SK-N-SH (cell line): ENCODE results near the gene ZNF747. TPM values are rescaled to one million over a fixed set of nuclear protein-coding genes. Genes with fewer than 3 reads are reported as not detected.

Source experiments
- CHD2 ChIP-seq: fragments of 150-350 bp; IDR thresholded peaks from 2 replicates; pipeline ENCODE4 v1.6.1; 2018; ENCODE audit warnings: low read length; ENCODE audit not compliant: partially characterized antibody
- GATA2 ChIP-seq: sonication (generic); formaldehyde crosslinking; IDR thresholded peaks from 2 replicates; pipeline ENCODE4 v1.5.0; 2020; ENCODE audit warnings: mild to moderate bottlenecking, missing genetic modification reagents
- JUND ChIP-seq: IDR thresholded peaks from 2 replicates; pipeline ENCODE4 v1.4.0; 2012
- MEF2A ChIP-seq: IDR thresholded peaks from 2 replicates; pipeline ENCODE4 v1.4.0; 2012; ENCODE audit warnings: low read depth, borderline replicate concordance
- RFX5 ChIP-seq: IDR thresholded peaks from 2 replicates; pipeline ENCODE4 v1.6.1; 2012; ENCODE audit warnings: mild to moderate bottlenecking, improper control_type of control experiment, low read length
- SMC3 ChIP-seq: IDR thresholded peaks from 2 replicates; pipeline ENCODE4 v1.6.1; 2012; ENCODE audit warnings: low read depth, low read length, improper control_type of control experiment
- TCF12 ChIP-seq: IDR thresholded peaks from 2 replicates; pipeline ENCODE4 v1.4.0; 2012
- YY1 ChIP-seq: IDR thresholded peaks from 2 replicates; pipeline ENCODE4 v1.4.0; 2012; ENCODE audit warnings: low read depth, mild to moderate bottlenecking
- polyA plus RNA-seq, 3 experiments: library from polyadenylated mRNA; depleted of rRNA; stranded (reverse); fragments of >200 nt; gene quantifications; 2 replicates each; pipeline ENCODE4 v1.2.3, GENCODE V29; 2012
- TF ChIP-seq, protein P1 (sequence below): IDR thresholded peaks from 2 replicates; pipeline ENCODE4; 2012
- TF ChIP-seq, protein P2 (sequence below): IDR thresholded peaks from 2 replicates; pipeline ENCODE4 v1.6.1; 2012; ENCODE audit warnings: mild to moderate bottlenecking, low read depth, low read length, moderate library complexity
- TF ChIP-seq, protein P3 (sequence below): fragments of 200-600 bp; sonication (generic); IDR thresholded peaks from 2 replicates; pipeline ENCODE4 v1.6.1; 2017; ENCODE audit warnings: antibody characterized with exemption, mild to moderate bottlenecking, moderate library complexity

Gene ZNF747
- polyA plus RNA-seq, 1 of the 3 experiments (the other 2 are of a cell fraction) = 5.8 TPM

DNA sequence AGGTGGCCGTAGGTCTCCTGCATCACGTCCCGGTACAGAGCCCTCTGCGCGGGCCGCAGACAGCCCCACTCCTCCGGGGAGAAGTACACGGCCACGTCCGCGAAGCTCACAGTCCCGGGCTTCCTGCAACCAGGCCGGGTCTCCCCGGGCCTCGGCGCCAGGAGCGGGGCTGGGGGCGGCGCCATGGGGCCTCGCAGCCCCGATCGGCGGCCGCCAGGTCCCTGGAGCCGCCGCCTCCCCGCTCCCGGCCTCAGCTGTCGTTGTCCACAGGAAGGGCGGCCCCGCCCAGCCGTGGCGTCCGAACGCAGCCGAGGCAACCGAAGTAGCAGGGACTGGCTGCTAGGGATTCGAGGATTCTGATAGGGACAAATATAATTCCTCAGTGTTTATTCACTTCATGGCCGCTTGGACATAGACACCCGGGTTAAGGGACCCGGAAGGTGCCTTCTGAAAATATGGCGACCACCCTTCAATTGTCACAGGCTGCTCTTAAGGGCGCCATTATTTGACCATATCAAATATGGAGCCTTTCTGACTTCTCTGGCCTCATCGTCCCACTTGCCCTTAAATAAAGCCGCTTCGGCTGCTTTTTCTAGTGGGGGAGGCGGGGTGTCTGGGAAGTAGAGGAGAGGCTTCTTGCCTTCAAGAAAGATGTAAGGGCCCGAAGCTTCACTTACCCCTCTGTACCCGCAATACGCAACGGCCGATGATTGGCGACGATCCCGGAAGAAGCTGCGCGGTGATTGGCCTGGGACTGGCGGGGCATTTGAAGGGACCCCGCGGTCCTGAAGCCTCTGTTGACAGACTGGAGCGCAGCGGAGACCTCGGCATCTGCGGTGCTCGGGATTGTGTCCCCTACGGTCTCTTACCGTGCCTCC is 37.0 kb upstream of the ZNF747 start, which contains the start of gene ZNF688 (continued):
- TF ChIP-seq, protein P1, sequence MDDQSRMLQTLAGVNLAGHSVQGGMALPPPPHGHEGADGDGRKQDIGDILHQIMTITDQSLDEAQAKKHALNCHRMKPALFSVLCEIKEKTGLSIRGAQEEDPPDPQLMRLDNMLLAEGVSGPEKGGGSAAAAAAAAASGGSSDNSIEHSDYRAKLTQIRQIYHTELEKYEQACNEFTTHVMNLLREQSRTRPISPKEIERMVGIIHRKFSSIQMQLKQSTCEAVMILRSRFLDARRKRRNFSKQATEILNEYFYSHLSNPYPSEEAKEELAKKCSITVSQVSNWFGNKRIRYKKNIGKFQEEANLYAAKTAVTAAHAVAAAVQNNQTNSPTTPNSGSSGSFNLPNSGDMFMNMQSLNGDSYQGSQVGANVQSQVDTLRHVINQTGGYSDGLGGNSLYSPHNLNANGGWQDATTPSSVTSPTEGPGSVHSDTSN = no peak
- TF ChIP-seq SMC3 = 0 out of 2 replicates have a peak, but pooled peaks have one; percentile 12
- TF ChIP-seq YY1 = peak; percentile 99
- no peak for TF ChIP-seq TCF12
- TF ChIP-seq RFX5 = 0 out of 2 replicates have a peak, but pooled peaks have one; percentile 33
- TF ChIP-seq CHD2 = peak; percentile 89
- peak; percentile 16; the same call in 1 of the 2 replicates for TF ChIP-seq JUND
- TF ChIP-seq MEF2A = no peak
- TF ChIP-seq, protein P2, sequence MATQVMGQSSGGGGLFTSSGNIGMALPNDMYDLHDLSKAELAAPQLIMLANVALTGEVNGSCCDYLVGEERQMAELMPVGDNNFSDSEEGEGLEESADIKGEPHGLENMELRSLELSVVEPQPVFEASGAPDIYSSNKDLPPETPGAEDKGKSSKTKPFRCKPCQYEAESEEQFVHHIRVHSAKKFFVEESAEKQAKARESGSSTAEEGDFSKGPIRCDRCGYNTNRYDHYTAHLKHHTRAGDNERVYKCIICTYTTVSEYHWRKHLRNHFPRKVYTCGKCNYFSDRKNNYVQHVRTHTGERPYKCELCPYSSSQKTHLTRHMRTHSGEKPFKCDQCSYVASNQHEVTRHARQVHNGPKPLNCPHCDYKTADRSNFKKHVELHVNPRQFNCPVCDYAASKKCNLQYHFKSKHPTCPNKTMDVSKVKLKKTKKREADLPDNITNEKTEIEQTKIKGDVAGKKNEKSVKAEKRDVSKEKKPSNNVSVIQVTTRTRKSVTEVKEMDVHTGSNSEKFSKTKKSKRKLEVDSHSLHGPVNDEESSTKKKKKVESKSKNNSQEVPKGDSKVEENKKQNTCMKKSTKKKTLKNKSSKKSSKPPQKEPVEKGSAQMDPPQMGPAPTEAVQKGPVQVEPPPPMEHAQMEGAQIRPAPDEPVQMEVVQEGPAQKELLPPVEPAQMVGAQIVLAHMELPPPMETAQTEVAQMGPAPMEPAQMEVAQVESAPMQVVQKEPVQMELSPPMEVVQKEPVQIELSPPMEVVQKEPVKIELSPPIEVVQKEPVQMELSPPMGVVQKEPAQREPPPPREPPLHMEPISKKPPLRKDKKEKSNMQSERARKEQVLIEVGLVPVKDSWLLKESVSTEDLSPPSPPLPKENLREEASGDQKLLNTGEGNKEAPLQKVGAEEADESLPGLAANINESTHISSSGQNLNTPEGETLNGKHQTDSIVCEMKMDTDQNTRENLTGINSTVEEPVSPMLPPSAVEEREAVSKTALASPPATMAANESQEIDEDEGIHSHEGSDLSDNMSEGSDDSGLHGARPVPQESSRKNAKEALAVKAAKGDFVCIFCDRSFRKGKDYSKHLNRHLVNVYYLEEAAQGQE = no peak
- no peak for TF ChIP-seq GATA2 (CRISPR knock-in tag)
- TF ChIP-seq, protein P3, sequence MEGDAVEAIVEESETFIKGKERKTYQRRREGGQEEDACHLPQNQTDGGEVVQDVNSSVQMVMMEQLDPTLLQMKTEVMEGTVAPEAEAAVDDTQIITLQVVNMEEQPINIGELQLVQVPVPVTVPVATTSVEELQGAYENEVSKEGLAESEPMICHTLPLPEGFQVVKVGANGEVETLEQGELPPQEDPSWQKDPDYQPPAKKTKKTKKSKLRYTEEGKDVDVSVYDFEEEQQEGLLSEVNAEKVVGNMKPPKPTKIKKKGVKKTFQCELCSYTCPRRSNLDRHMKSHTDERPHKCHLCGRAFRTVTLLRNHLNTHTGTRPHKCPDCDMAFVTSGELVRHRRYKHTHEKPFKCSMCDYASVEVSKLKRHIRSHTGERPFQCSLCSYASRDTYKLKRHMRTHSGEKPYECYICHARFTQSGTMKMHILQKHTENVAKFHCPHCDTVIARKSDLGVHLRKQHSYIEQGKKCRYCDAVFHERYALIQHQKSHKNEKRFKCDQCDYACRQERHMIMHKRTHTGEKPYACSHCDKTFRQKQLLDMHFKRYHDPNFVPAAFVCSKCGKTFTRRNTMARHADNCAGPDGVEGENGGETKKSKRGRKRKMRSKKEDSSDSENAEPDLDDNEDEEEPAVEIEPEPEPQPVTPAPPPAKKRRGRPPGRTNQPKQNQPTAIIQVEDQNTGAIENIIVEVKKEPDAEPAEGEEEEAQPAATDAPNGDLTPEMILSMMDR = no peak
